ENCODE measurements around the gene SLC12A6. TPM values are rescaled to one million over a fixed set of nuclear protein-coding genes. Genes with fewer than 3 reads are reported as not detected.
"Not testable (repeated sequence)": the region's sequence is repeated elsewhere in the genome, so short reads cannot be mapped to it uniquely, and the experiment has no call there.

The SLC12A6 gene
- 31.0 TPM for total RNA-seq
- long read RNA-seq, full-length matches to known transcripts, result 1 of 6 reads
- long read RNA-seq, partial matches to known transcripts, result 0 of 6 reads
- long read RNA-seq, other reads (novel, unspliced or antisense), result 5 of 6 reads

GRCh38 chr15:34337557-34338306, at the start of gene SLC12A6:
SLC12A6 (minus strand) TSS chr15:34337781; CDS start chr15:34336680, 1,101 bp downstream.
- intact Hi-C loops (cut with micrococcal nuclease), result no loop called here
- ATAC-seq, result peak; percentile 97
- peak; percentile 96 for DNase-seq

GRCh38 chr15:34381829-34382521, 44.4 kb upstream of the SLC12A6 start:
- peak; percentile 86 for ATAC-seq
- DNase-seq; intact Hi-C loops (cut with micrococcal nuclease): not testable (repeated sequence)

- intact Hi-C loops (cut with micrococcal nuclease); DNase-seq; ATAC-seq: not testable (repeated sequence)
Measured at GRCh38 chr15:34380491-34380890, 42.9 kb upstream of the SLC12A6 start.

GRCh38 chr15:34376856-34377255, 39.3 kb upstream of the SLC12A6 start:
- intact Hi-C loops (cut with micrococcal nuclease), result no loop called here
- no peak for ATAC-seq
- no peak for DNase-seq

GRCh38 chr15:34375541-34375940, 38.0 kb upstream of the SLC12A6 start:
- intact Hi-C loops (cut with micrococcal nuclease); DNase-seq; ATAC-seq: not testable (repeated sequence)

- no peak for DNase-seq
- intact Hi-C loops (cut with micrococcal nuclease), result no loop called here
- ATAC-seq, result no peak
Measured at GRCh38 chr15:34374816-34375215, 37.2 kb upstream of the SLC12A6 start.

- intact Hi-C loops (cut with micrococcal nuclease), result no loop called here
- DNase-seq (no peak), ATAC-seq (no peak)
Measured at GRCh38 chr15:34373951-34374350, 36.4 kb upstream of the SLC12A6 start.

- ATAC-seq (no peak), DNase-seq (no peak)
- intact Hi-C loops (cut with micrococcal nuclease), result no loop called here
Measured at GRCh38 chr15:34370643-34371042, 33.1 kb upstream of the SLC12A6 start.

GRCh38 chr15:34370129-34370528, 32.5 kb upstream of the SLC12A6 start:
- ATAC-seq, result no peak
- intact Hi-C loops (cut with micrococcal nuclease), result no loop called here
- DNase-seq, result no peak

- DNase-seq, result peak; percentile 94
- intact Hi-C loops (cut with micrococcal nuclease), result no loop called here
- ATAC-seq, result peak; percentile 93
Measured at GRCh38 chr15:34367101-34368081, 29.8 kb upstream of the SLC12A6 start, which contains the start of gene LPCAT4. LPCAT4 (minus strand) TSS chr15:34367196; CDS start chr15:34367100, 96 bp downstream.

GRCh38 chr15:34366271-34367065, 28.9 kb upstream of the SLC12A6 start:
- DNase-seq (peak; percentile 83), ATAC-seq (peak; percentile 72)
- intact Hi-C loops (cut with micrococcal nuclease), result no loop called here

GRCh38 chr15:34365836-34366235, 28.3 kb upstream of the SLC12A6 start:
- no peak for DNase-seq
- intact Hi-C loops (cut with micrococcal nuclease), result no loop called here
- peak; percentile 30 for ATAC-seq

GRCh38 chr15:34365091-34365825, 27.7 kb upstream of the SLC12A6 start:
- ATAC-seq, result peak; percentile 14
- intact Hi-C loops (cut with micrococcal nuclease), result no loop called here

GRCh38 chr15:34364041-34364440, 26.5 kb upstream of the SLC12A6 start:
- intact Hi-C loops (cut with micrococcal nuclease), result no loop called here
- DNase-seq, result no peak
- no peak for ATAC-seq

More at GRCh38 chr15:34365091-34365825, 27.7 kb upstream of the SLC12A6 start:
- peak; percentile 69 for DNase-seq

- DNase-seq (no peak), ATAC-seq (no peak)
- intact Hi-C loops (cut with micrococcal nuclease), result no loop called here
Measured at GRCh38 chr15:34362047-34362773, 24.6 kb upstream of the SLC12A6 start.

GRCh38 chr15:34361278-34361677, 23.7 kb upstream of the SLC12A6 start:
- ATAC-seq, result no peak
- intact Hi-C loops (cut with micrococcal nuclease), result no loop called here
- no peak for DNase-seq

GRCh38 chr15:34360298-34360697, 22.7 kb upstream of the SLC12A6 start:
- DNase-seq (no peak), ATAC-seq (no peak)
- intact Hi-C loops (cut with micrococcal nuclease), result no loop called here

Data from left ventricle myocardium superior (tissue), 1 donor.